ENCODE measurements around the gene SLF2.

DNA sequence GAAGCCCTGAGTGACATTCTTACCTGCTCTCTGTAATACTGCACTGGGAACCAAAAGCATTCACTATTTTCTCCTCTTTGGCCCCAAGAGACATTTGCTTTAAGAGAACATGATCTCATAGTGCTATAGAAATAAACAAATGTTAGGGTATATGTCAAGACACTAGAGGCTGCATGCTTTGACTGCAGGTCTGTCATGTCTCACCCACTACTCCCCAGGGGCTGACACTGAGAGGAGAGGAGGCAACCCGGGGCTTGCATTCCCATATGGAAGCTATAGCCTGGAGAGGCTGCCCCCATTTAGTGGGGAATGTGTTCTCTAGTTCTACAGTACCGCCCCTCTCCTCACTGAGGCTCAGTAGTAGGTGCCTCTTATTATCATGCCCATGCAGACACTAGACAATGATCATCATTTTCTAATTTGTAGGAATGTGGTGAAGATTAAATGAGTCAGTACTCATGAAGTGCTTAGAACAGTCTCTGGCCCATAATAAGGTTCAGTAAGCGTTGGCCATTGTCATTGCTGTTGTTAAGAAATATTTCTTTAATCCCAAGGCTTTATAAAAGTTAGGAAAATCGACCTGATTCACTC, 4.9 kb upstream of the SLF2 start:
- TF ChIP-seq POLR2A (IDR thresholded peaks at IDR 0.05): no peak
- TF ChIP-seq, protein P1, sequence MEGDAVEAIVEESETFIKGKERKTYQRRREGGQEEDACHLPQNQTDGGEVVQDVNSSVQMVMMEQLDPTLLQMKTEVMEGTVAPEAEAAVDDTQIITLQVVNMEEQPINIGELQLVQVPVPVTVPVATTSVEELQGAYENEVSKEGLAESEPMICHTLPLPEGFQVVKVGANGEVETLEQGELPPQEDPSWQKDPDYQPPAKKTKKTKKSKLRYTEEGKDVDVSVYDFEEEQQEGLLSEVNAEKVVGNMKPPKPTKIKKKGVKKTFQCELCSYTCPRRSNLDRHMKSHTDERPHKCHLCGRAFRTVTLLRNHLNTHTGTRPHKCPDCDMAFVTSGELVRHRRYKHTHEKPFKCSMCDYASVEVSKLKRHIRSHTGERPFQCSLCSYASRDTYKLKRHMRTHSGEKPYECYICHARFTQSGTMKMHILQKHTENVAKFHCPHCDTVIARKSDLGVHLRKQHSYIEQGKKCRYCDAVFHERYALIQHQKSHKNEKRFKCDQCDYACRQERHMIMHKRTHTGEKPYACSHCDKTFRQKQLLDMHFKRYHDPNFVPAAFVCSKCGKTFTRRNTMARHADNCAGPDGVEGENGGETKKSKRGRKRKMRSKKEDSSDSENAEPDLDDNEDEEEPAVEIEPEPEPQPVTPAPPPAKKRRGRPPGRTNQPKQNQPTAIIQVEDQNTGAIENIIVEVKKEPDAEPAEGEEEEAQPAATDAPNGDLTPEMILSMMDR (IDR thresholded peaks at IDR 0.05): no peak
